ENCODE data around the gene NUDT8.
"Not testable (repeated sequence)": the region's sequence is repeated elsewhere in the genome, so short reads cannot be mapped to it uniquely, and the experiment has no call there.

The NUDT8 gene

GRCh38 chr11:67644042-67644441 is 14.3 kb upstream of the NUDT8 start:
- peak; percentile 79 for FAIRE-seq

GRCh38 chr11:67642173-67643120 is 12.7 kb upstream of the NUDT8 start:
- no peak for DNase-seq (ENCODE audit: insufficient read length, low spot score)
- no peak for FAIRE-seq

More at GRCh38 chr11:67644042-67644441, 14.3 kb upstream of the NUDT8 start:
- DNase-seq (ENCODE audit: insufficient read length, low spot score), result no peak

GRCh38 chr11:67641338-67642172 is 11.8 kb upstream of the NUDT8 start:
- DNase-seq (ENCODE audit: insufficient read length, low spot score), result no peak
- peak; percentile 48 for FAIRE-seq

- DNase-seq (ENCODE audit: insufficient read length, low spot score), result no peak
- FAIRE-seq, result no peak
Measured at GRCh38 chr11:67640758-67641337, 11.1 kb upstream of the NUDT8 start.

GRCh38 chr11:67640021-67640757 is 10.5 kb upstream of the NUDT8 start:
- DNase-seq (ENCODE audit: insufficient read length, low spot score) (peak; percentile 75), FAIRE-seq (peak; percentile 85)

GRCh38 chr11:67639438-67639859 is 9.7 kb upstream of the NUDT8 start, which contains the start of gene TBX10:
Gene TBX10 (minus strand): TSS chr11:67639763. CDS start chr11:67639472, 291 bp downstream.
- FAIRE-seq (peak; percentile 13), DNase-seq (ENCODE audit: insufficient read length, low spot score) (no peak)

GRCh38 chr11:67638535-67639437 is 9.0 kb upstream of the NUDT8 start:
- DNase-seq (ENCODE audit: insufficient read length, low spot score) (no peak), FAIRE-seq (no peak)

GRCh38 chr11:67637441-67637840 is 7.7 kb upstream of the NUDT8 start:
- FAIRE-seq; DNase-seq (ENCODE audit: insufficient read length, low spot score): not testable (repeated sequence)

- FAIRE-seq (peak; percentile 91), DNase-seq (ENCODE audit: insufficient read length, low spot score) (no peak)
Measured at GRCh38 chr11:67636962-67637361, 7.2 kb upstream of the NUDT8 start.

GRCh38 chr11:67635231-67635521 is 5.4 kb upstream of the NUDT8 start:
- DNase-seq (ENCODE audit: insufficient read length, low spot score) (no peak), FAIRE-seq (no peak)

GRCh38 chr11:67634366-67635230 is 4.9 kb upstream of the NUDT8 start:
- DNase-seq (ENCODE audit: insufficient read length, low spot score) (no peak), FAIRE-seq (peak; percentile 68)

GRCh38 chr11:67633758-67634365 is 4.1 kb upstream of the NUDT8 start:
- DNase-seq (ENCODE audit: insufficient read length, low spot score) (no peak), FAIRE-seq (no peak)

- FAIRE-seq (no peak), DNase-seq (ENCODE audit: insufficient read length, low spot score) (no peak)
Measured at GRCh38 chr11:67632982-67633755, 3.4 kb upstream of the NUDT8 start.

- no peak for DNase-seq (ENCODE audit: insufficient read length, low spot score)
- FAIRE-seq, result no peak
Measured at GRCh38 chr11:67632175-67632981, 2.6 kb upstream of the NUDT8 start.

GRCh38 chr11:67631853-67632174 is 2.1 kb upstream of the NUDT8 start:
- DNase-seq (ENCODE audit: insufficient read length, low spot score) (no peak), FAIRE-seq (no peak)

GRCh38 chr11:67631411-67631810 is 1.7 kb upstream of the NUDT8 start:
- no peak for FAIRE-seq
- no peak for DNase-seq (ENCODE audit: insufficient read length, low spot score)

GRCh38 chr11:67630943-67631331 is 1.2 kb upstream of the NUDT8 start:
- DNase-seq (ENCODE audit: insufficient read length, low spot score) (no peak), FAIRE-seq (no peak)
